LHCN-M2 (cell line): Measurements from ENCODE around the gene RASA4. TPM values are rescaled to one million over a fixed set of nuclear protein-coding genes. Genes with fewer than 3 reads are reported as not detected.
"Not testable (repeated sequence)": the region's sequence is repeated elsewhere in the genome, so short reads cannot be mapped to it uniquely, and the experiment has no call there.

Experiments
- DNase-seq: peaks from one replicate; pipeline ENCODE4 v3.0.0-alpha.2; 2012; ENCODE audit warnings: low read depth
- total RNA-seq: library from RNA; depleted of rRNA; stranded (reverse); fragments of >200 nt; gene quantifications from 2 replicates; pipeline ENCODE4 v1.2.3, GENCODE V29; 2014

RASA4 gene
- total RNA-seq, 1 experiment from 2014 or later = 4.4 TPM

DNA sequence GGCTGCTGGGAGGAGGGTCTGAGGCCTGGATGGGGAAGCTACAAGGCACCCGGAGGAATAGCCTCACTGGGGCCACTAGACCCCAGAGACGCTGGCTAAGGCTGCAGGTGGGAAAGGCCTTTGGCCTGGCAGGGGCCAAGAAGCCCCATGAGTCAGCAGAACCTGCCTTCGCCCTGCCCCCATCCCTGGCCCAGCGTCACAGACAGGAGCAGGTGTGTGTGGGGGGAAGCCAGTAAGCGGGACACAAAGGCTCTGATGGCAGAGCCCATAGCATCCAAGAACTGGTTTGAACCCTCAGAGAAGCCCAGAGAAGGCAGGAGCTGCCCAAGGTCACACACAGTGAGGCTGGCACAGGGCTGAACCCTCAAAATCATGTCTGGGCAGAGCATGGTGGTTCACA is 9.7 kb downstream of the RASA4 start:
- not testable (repeated sequence) for DNase-seq

DNA sequence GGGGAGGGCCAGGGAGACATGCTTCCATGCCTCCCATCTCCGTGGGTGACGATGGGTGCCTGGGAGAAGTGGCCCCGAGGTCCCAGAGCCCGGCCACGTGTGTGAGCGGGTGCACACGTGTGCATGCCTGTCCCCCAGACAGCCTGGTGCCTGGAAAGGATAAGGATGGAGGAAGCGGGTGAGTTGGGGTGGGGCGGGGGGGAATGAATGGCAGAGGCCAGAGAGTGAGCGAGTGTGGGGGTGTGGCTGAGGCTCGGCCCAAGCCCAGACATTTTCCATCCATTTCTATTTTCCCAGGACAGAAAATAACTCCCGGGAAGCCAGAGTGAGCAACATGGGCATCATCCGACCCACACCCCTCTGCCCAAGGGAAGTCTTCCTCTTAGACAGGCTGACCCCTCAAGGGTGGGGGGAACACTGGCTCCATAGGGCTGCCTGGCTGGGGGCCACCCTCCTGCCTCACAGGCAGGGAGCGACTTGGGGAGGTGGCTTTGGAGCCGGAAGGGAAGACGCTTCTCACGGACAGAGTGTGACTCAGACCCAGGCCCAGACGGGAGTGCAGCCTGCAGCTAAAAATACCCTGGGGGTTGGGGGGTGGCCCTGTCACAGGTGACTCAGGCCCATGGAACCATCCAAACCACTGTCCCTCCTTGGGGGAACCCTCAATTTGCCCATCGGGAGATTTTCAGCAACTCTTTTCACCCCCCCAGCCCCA is 12.0 kb downstream of the RASA4 start:
- not testable (repeated sequence) for DNase-seq

DNA sequence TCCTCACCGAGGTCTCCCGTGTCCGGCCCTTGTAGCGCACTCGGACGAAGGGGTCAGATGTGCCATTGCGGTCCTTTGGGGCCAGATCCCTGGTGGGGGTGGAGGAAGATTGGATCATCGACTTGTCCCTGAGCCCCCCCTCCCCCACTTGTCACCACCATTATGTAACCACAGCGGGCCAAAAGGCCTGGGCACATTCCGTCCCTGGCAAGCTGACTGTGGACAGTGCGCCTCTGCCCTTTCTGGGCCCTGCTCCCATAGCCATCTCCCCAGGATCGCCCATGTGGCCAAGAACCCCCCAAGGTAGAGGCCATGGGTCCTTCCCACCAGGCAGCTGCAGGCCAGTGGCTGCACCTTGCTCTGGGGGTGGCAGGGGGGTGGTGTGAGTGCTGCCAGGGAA is 14.2 kb downstream of the RASA4 start:
- not testable (repeated sequence) for DNase-seq

DNA sequence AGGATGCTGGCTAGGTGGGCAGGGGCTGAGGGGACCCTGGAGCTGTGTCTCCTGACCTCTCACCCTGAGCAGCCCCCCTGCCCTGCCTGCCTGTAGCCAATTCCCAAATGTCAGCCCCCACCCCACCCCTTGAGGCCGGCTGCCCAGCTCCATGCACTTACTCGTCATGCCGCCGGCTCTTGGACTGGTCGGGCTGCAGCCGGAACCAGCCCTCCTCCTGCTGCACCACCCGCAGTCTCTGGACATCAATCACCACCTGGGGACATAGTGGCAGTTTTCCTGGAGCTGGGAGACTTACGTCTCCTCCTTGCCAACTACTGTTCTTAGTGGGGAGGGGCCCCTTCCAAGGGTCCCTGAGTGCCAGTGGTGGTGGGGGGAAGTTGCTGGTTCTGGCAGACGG is 16.9 kb downstream of the RASA4 start:
- not testable (repeated sequence) for DNase-seq

DNA sequence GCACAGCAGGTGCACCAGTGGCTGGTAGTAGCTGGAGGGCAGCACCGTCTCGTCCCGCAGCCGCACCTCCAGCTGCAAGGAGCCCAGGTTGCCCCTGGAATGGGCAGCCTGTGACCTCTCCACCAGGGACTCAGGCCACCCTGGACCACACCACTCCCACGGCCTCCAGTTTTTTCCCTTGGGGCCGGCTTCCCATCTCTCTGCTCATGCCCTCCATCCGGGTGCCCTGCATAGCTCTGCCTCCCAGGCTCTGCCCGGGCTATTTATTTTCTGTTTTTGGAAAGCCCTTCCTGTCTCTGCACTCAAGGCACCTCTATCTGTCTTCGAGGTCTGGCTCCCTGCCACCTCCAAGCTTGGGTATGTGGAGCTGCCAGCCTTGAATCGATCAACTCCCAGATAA is 20.5 kb downstream of the RASA4 start:
- DNase-seq = not testable (repeated sequence)

DNA sequence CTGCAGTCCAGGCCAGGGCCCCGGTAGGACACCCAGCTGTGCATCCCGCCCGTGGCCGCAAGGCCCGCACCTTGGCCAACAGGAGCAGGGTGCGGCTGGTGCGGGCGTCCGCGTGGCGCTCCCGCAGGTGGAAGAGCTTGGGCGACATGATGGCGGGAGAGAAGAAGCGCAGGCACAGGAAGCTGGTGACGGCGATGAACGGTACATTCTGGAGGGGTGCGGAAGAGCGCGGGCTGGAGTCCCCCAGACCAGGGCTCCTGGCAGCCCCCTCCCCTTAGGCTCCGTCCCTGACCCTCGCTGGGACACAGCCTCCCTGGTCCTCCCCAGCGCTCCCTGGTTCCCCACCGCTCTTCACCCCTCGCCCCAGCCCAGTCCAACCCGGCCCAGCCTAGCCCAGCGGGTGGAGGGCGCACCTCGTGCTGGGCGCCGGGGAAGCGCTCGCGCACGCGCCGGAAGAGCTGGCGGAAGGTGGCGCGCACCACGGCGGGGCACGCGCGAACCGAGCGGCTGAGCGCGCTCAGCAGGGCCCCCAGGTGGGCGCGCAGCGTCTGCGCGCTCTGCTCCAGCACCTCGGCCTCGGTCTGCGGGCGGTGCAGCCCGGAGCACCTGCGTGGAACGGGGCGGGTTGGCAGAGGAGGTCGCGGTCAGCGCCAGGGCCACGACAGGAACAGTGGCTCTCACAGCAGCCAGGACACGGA is 22.8 kb downstream of the RASA4 start:
- not testable (repeated sequence) for DNase-seq

GRCh38 chr7:102592477-102593019 is 24.0 kb downstream of the RASA4 start:
- not testable (repeated sequence) for DNase-seq

- DNase-seq = not testable (repeated sequence)
Measured at GRCh38 chr7:102589857-102590256, 26.7 kb downstream of the RASA4 start.

- not testable (repeated sequence) for DNase-seq
Measured at GRCh38 chr7:102583495-102583894, 33.1 kb downstream of the RASA4 start.

DNA sequence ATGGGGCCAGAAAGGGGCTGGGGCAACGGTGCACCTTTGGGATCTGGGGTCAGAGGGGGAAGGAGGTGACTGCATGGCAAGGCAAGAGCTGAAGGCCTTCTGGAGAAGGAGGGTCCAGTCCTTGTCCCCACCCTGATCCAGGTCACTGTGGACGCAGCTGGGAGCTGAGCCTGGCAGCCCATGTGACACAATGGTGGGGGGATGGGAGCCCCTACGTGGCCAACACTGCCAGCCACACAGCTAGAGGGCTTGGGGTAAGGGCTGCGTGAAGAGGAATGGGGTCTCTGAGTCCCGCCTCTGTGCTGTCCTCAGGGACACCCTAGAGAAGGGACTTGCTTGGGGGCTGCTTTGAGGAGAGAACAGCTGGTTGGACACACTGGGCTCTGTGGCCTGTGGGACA is 34.8 kb downstream of the RASA4 start:
- DNase-seq = not testable (repeated sequence)

- DNase-seq = not testable (repeated sequence)
Measured at GRCh38 chr7:102578486-102578885, 38.1 kb downstream of the RASA4 start.

DNA sequence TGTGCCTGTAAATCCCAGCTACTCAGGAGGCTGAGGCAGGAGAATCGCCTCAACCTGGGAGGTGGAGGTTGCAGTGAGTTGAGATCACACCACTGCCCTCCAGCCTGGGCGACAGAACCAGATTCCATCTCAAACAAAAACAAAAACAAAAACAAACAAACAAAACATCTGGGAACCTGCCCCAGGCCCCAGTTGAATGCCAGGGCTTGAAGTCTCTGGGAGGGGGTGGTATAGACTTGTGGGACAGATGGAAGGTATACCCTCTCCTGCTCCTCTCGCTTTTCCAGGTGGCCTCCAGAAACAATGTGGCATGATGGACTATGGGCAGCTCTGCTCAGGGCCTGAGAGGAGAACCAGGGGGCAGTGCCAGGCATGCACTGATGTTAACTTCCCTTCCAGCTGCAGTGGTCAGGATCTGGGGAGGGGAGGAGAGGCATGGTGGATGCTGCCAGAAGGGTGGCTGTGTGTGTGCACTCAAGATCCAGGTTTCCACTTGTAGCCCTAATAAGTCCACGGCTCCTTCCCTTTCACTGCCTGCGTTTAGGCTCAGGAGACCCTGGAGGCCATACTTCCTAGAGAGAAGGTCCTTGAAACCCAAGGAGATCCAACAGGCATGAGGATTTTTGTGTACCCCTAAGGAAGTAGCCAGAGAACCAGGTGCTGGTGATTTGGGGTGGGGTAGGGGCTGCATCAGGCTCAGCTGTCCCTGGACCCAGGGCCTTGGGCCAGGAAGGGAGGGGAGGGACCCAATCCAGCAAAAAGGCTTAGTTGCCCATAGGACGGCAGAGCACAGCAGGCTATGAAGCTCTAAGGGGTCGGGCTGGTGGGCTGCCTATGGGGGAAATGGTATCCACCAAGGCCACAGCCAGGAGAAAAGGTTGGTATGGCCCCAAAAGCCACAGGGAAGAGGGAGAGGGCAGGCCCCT is 39.0 kb downstream of the RASA4 start:
- DNase-seq = not testable (repeated sequence)

DNA sequence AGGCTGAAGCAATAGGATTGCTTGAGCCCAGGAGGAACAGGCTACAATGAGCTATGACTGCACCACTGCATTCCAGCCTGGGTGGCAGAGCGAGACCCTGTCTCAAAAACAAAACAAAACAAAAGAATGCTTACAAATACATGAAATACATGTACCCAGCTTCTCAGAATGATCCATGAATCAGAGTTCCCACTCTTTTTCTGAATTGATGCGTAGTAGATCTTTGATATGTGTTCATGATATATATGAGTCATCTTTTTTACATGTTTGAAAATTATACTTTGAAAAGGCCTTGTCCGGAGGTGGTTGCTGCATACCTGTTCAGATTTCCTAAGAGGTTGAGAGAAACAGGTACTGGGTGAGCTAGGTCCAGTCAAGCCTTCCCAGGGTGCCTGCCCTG is 40.2 kb downstream of the RASA4 start:
- not testable (repeated sequence) for DNase-seq

- DNase-seq = not testable (repeated sequence)
Measured at GRCh38 chr7:102574607-102575006, 41.9 kb downstream of the RASA4 start.

- DNase-seq = peak; percentile 96
Measured at GRCh38 chr7:102572261-102573239, 44.0 kb downstream of the RASA4 start, which contains the start of gene POLR2J3. POLR2J3 (minus strand) TSS chr7:102572583; CDS start chr7:102572521, 62 bp downstream.

GRCh38 chr7:102568620-102569019 is 47.9 kb downstream of the RASA4 start:
- DNase-seq = not testable (repeated sequence)

DNA sequence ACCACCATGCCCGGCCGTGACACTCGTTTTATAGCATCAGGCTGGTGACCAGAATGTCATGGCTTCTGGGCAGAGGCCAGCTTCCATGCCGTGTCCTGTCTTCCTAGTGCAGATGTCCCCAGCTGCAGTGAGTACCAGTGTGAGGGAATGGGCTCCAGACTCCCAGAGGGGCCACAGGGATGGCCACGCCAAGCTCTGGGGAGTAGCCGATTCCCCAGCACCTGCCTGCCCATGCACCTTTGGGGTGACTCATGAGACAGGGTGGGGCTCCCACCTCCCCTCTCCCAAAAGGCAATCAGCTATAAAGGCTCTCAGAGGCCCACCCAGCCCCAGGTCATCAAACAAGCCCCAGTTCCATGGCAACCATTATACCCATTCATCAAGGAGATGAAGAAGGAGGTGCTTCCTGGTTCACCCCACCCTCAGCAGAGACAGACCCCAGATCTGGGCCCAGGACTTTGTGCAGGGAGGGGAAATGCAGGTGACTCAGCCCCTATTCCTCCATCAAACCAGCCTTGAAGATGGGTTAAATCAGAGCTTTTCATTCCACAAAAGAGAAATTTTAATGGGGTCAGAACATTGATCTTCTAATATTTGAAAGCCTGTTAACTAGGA is 65.6 kb downstream of the RASA4 start, which contains the start of gene SPDYE2:
TSS of gene SPDYE2 (plus strand) at position 419 of the 615 bp plus-strand sequence. CDS start 2,030 bp downstream, outside the sequence.
- DNase-seq = not testable (repeated sequence)

DNA sequence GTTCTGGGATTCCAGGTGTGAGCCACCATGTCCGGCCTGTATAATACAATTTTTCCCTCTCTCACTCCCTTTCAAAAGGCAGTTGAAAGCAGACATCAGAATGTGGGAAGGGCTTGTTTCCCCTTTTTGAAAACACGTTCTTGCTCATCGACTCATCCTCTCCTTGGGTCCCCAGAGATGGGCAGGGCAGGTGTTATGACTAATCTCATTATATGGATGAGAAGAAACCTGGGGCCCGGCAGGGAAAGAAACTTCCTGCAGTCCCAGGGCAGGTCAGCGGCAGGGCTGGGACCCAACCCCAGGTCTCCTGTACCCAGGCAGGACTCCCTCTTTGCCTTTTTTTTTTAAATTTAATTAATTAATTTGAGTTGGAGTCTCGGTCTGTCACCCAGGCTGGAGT is 70.2 kb downstream of the RASA4 start:
- DNase-seq = not testable (repeated sequence)

DNA sequence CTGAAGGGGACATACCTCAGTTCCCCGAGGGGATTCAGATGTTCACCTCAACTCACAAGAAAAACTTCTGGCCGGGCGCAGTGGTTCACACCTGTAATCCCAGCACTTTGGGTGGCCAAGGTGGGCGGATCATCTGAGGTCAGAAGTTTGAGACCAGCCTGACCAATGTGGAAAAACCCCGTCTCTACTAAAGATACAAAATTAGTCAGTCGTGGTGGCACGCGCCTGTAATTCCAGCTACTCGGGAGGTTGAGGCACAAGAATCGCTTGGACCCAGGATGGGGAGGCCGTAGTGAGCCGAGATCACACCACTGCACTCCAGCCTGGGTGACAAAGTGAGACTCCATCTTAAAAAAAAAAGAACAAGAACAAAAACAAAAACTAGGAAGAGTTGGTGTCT is 71.3 kb downstream of the RASA4 start:
- DNase-seq = not testable (repeated sequence)
